Muscle of leg (tissue), 11 donors: ENCODE data around the gene KLHL29. TPM values are rescaled to one million over a fixed set of nuclear protein-coding genes. Genes with fewer than 3 reads are reported as not detected.
A peak's percentile ranks its signal among the peaks of the same experiment; 100 is the strongest.

Source experiments
- DNase-seq: peaks from one replicate; pipeline ENCODE4 v3.0.0; 2013
- H3K27ac ChIP-seq: one replicate; pipeline ENCODE4 v1.5.1; 2013; ENCODE audit warnings: mild to moderate bottlenecking, low read length, control low read depth
- H3K27me3 ChIP-seq: one replicate; pipeline ENCODE4 v1.6.1; 2013; ENCODE audit warnings: low read length; ENCODE audit not compliant: control insufficient read depth, insufficient read depth
- H3K36me3 ChIP-seq: one replicate; pipeline ENCODE4 v1.6.1; 2013; ENCODE audit warnings: low read length; ENCODE audit not compliant: control insufficient read depth, insufficient read depth
- H3K4me1 ChIP-seq: one replicate; pipeline ENCODE4 v1.6.1; 2013; ENCODE audit warnings: low read length; ENCODE audit not compliant: control insufficient read depth, insufficient read depth
- H3K4me3 ChIP-seq: one replicate; pipeline ENCODE4 v1.5.1; 2013; ENCODE audit warnings: low read length, control low read depth
- H3K9me3 ChIP-seq: replicated peaks from 2 replicates; pipeline ENCODE4 v1.6.1; 2013; ENCODE audit warnings: low read depth, low read length; ENCODE audit not compliant: control insufficient read depth
- WGBS: methylation state at CpG from one replicate; pipeline ENCODE4 v1.1.5; 2013; ENCODE audit warnings: missing lambda C conversion rate; ENCODE audit not compliant: insufficient coverage; 5-methylcytosine and 5-hydroxymethylcytosine counted together
- polyA plus RNA-seq, 8 donors: library from polyadenylated mRNA; unstranded; fragments of 120-200 nt; gene quantifications; one replicate each; pipeline versions ENCODE4 v1.2.1 to v1.2.3, GENCODE V29; 2013; ENCODE audit warnings: inconsistent platforms in 1 of 8, low replicate concordance in 1 of 8; ENCODE audit not compliant: insufficient read length in 8 of 8, insufficient read depth in 1 of 8
- total RNA-seq: library from RNA; stranded (reverse); fragments of 120-200 nt; gene quantifications from one replicate; pipeline ENCODE4 v1.2.4, GENCODE V29; 2013

The KLHL29 gene
- total and polyA plus RNA-seq, 9 donors, result 4.7 to 9.7 (median 7.3) TPM

GRCh38 chr2:23586741-23587306 lies 201.8 kb downstream of the KLHL29 start:
- 85% methylated on average over 7 of the region's 15 CpGs for WGBS
- H3K27ac ChIP-seq, result no peak overlapping the region
- no peak overlapping the region for H3K4me3 ChIP-seq
- no peaks in the 10 kb centered on the region for H3K9me3 ChIP-seq
- H3K27me3 ChIP-seq, result no peaks in the 10 kb centered on the region
- peaks cover 88% of the 10 kb centered on the region for H3K4me1 ChIP-seq
- DNase-seq, result no peak
- no peaks in the 10 kb centered on the region for H3K36me3 ChIP-seq

GRCh38 chr2:23587341-23587880 lies 202.4 kb downstream of the KLHL29 start:
- H3K4me3 ChIP-seq, result no peak overlapping the region
- DNase-seq, result no peak
- H3K27ac ChIP-seq, result peak overlapping the region; percentile 20
- 64% methylated on average over 4 of the region's 13 CpGs for WGBS
- H3K4me1 ChIP-seq, result peaks cover 94% of the 10 kb centered on the region
- H3K36me3 ChIP-seq, result no peaks in the 10 kb centered on the region
- no peaks in the 10 kb centered on the region for H3K9me3 ChIP-seq
- H3K27me3 ChIP-seq, result no peaks in the 10 kb centered on the region

DNA sequence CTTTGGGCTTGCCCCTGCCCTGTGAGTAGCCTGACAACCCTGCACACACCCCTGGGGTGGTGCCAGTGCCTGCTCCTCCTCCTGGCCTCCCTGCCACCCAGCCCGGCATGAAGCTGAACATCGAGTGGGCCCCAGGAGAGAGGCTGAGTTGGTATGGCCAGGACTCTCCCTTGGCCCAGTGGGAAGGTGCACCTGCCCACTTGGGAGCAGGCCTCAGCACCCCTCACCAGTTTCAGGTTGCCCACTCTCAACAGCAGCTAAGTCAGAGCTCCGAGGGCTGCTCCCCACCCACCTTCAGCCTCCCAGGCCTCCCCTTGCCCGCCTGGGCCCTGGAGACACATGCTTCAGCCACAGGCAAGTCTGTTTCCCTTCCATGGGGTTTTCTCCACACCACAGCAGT lies 203.1 kb downstream of the KLHL29 start:
- no peaks in the 10 kb centered on the region for H3K9me3 ChIP-seq
- peak overlapping the region; percentile 38 for H3K27ac ChIP-seq
- DNase-seq, result no peak
- no peaks in the 10 kb centered on the region for H3K27me3 ChIP-seq
- 75% methylated on average over 3 of the region's 4 CpGs for WGBS
- peaks cover 97% of the 10 kb centered on the region for H3K4me1 ChIP-seq
- no peaks in the 10 kb centered on the region for H3K36me3 ChIP-seq
- no peak overlapping the region for H3K4me3 ChIP-seq

DNA sequence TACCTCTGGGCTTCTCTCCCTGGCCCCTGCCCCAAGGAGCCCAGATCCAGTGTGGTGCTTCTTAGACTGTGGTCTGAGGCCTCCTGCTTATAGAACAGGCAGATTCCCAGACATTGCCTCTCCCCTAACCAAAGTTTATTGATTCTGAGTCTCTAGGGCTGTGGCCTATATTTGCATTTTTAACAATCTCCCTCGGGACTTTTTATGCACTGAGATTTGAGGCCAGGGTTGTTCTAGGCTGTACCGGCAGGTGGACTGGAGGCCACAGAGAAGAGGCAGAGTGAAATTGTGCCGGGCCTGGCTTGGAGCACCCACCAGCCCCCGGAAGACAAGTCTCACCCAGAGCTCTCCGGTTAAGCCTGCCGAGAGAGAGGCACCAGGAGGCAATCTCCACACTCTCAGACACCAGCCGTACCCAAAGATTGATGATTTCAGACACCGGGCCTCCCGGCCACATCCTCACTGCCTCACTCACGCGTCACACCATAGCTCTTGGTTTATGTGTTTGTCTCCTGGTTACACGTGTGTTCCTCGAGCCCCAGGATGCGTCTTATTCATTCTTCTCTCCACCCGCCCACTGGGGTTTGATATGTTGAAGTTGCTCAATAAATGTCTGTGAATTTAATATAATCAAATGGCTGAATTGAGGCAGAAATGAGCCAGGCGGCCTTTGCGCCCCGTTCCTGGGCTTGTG lies 203.7 kb downstream of the KLHL29 start:
- H3K4me1 ChIP-seq, result peaks cover 97% of the 10 kb centered on the region
- WGBS, result 77% methylated on average over 10 of the region's 18 CpGs
- no peaks in the 10 kb centered on the region for H3K36me3 ChIP-seq
- peak overlapping the region; percentile 82 for H3K27ac ChIP-seq
- DNase-seq, result peak; percentile 59
- H3K27me3 ChIP-seq, result no peaks in the 10 kb centered on the region
- no peak overlapping the region for H3K4me3 ChIP-seq
- H3K9me3 ChIP-seq, result no peaks in the 10 kb centered on the region

DNA sequence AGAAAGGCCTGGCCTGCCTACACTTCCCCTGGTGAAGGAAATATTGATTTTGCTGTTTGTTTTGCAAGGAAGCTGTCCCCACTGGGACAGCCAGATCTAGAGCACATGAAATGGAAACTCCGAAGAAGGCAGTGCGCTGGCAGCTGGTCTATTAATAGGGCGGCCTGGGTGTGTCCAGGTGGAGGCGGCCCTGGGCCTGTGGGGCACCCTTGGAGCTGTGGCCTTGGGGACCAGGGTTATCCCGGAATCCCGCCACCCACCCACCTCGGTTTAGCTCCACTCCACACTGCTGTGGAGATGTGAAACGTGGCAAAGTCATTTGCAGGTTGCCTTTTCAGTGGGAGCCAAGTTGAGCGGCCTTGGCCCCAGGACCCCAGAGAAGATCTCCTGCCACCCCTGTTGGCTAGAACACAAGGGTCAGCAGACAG lies 204.3 kb downstream of the KLHL29 start:
- Histone ChIP-seq H3K4me1 (peaks cover 97% of the 10 kb centered on the region), H3K27ac (peak overlapping the region; percentile 82)
- 61% methylated on average over 7 of the region's 9 CpGs for whole genome bisulfite sequencing

GRCh38 chr2:23589739-23590138 lies 204.8 kb downstream of the KLHL29 start:
- H3K4me3 ChIP-seq, result no peak overlapping the region
- no peaks in the 10 kb centered on the region for H3K27me3 ChIP-seq
- 18% methylated on average over 1 of the region's 2 CpGs for WGBS
- peaks cover 94% of the 10 kb centered on the region for H3K4me1 ChIP-seq
- peak; percentile 64 for DNase-seq
- no peaks in the 10 kb centered on the region for H3K36me3 ChIP-seq
- peak overlapping the region; percentile 82 for H3K27ac ChIP-seq
- no peaks in the 10 kb centered on the region for H3K9me3 ChIP-seq

More for the DNA sequence above, 204.3 kb downstream of the KLHL29 start:
- no peak overlapping the region for H3K4me3 ChIP-seq
- H3K9me3 ChIP-seq, result no peaks in the 10 kb centered on the region
- no peaks in the 10 kb centered on the region for H3K27me3 ChIP-seq
- DNase-seq, result peak; percentile 54
- H3K36me3 ChIP-seq, result no peaks in the 10 kb centered on the region

DNA sequence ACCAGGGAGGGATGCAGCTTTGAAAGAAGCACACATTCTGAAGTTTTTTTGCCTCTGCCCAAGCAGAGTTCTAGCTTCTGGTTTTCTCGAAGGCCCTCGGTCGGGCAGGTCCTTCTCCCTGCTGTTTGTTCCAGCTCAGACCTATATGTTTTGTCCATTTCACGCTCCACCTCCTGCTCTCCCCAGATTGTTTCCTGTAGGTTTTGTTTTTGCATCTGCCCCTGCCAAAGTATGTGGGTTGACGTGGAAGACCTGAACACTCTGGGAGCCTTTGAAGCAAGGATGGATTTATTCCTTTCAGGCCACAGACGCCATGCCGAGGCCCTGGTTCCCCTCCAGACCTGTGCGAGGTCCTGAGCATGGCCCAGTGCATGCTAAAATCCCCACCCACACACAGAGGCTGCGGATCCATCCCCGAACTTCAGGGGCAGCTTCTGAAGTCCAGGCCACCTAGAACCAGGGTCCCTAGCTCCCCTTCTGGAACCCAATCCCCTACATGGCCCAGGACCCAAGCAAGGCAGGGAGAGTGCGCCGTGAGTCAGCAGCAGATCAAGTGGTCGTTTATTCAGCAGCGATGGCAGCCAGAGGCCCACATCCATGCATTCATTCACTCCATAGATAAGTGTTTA lies 205.4 kb downstream of the KLHL29 start:
- Histone ChIP-seq H3K27ac (peak overlapping the region; percentile 82), H3K36me3 (no peaks in the 10 kb centered on the region), H3K27me3 (no peaks in the 10 kb centered on the region), H3K4me3 (no peak overlapping the region), H3K9me3 (no peaks in the 10 kb centered on the region), H3K4me1 (peaks cover 93% of the 10 kb centered on the region)
- 45% methylated on average over 6 of the region's 14 CpGs for WGBS
- peak; percentile 52 for DNase-seq

- Histone ChIP-seq H3K36me3 (no peaks in the 10 kb centered on the region), H3K4me1 (peaks cover 94% of the 10 kb centered on the region), H3K27ac (peak overlapping the region; percentile 2), H3K9me3 (no peaks in the 10 kb centered on the region), H3K27me3 (no peaks in the 10 kb centered on the region), H3K4me3 (no peak overlapping the region)
- 43% methylated on average over 7 of the region's 7 CpGs for WGBS
- DNase-seq, result no peak
Observed at GRCh38 chr2:23591111-23591510, 206.1 kb downstream of the KLHL29 start.

DNA sequence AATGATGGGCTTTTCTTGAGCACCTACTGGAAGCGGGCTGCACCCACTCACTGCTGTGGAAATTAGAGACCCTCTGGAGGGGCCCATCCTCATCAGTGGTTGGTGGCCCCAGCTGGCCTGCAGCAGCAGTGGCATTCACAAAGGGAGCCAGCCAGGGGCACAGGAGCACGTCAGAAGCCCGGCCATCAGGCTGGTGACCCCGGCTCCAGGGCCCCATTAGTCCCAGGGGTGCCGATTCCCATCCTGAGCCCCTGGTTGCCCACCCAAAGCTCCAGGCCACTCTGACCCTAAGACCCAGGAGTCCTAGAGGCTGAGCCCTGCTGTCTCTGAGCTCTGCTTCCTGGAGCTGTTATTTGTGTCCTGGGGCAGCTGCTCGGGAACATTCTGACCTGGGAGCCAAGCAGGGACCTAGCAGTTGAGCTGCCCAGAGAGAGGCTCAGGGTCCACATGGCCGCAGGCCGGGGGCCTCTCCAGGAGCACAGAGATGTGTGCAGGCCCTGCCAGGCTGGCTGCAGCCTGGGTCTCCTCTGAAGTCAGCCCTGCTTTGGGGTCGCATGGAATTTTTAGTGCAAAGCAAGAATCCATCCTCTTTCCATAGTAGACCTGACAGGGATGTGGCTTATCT lies 207.2 kb downstream of the KLHL29 start:
- Histone ChIP-seq H3K36me3 (no peaks in the 10 kb centered on the region), H3K27me3 (no peaks in the 10 kb centered on the region), H3K4me1 (peaks cover 93% of the 10 kb centered on the region), H3K9me3 (no peaks in the 10 kb centered on the region), H3K27ac (no peak overlapping the region), H3K4me3 (no peak overlapping the region)
- 91% methylated on average over 6 of the region's 9 CpGs for WGBS
- no peak for DNase-seq
